ENCODE results near the gene HES1.

- TF ChIP-seq CTCF (IDR thresholded peaks at IDR 0.05; ENCODE audit: insufficient read depth, low read length), result no peak
- TF ChIP-seq REST (IDR thresholded peaks at IDR 0.05; ENCODE audit: insufficient replicate concordance, low read depth), result no peak
- no peak for TF ChIP-seq POLR2AphosphoS5 (IDR thresholded peaks at IDR 0.05; ENCODE audit: low read depth)
- TF ChIP-seq SPI1 (IDR thresholded peaks at IDR 0.05; ENCODE audit: borderline replicate concordance, low read depth), result no peak
Observed at GRCh38 chr3:194184801-194185200, 48.9 kb downstream of the HES1 start.
